Thyroid gland (tissue), 4 donors: ENCODE results near the gene TIMM50.

ENCODE experiments used
- CTCF ChIP-seq, 6 experiments: fragments of 200-600 bp in 3 of 6; fragments of 450-650 bp in 3 of 6; sonication (generic) in 3 of 6; IDR thresholded peaks; one replicate each; pipeline ENCODE4 v1.5.1; 2016 to 2019; ENCODE audit warnings: antibody characterized with exemption in 6 of 6, mild to moderate bottlenecking in 2 of 6, inconsistent platforms in 1 of 6, moderate library complexity in 1 of 6
- POLR2A ChIP-seq, 2 donors: fragments of 450-650 bp; IDR thresholded peaks; one replicate each; pipeline ENCODE4 v1.6.1; 2017; ENCODE audit warnings: antibody characterized with exemption in 2 of 2, mild to moderate bottlenecking in 2 of 2, moderate library complexity in 1 of 2

- TF ChIP-seq CTCF (IDR thresholded peaks at IDR 0.05) (no peak), POLR2A (IDR thresholded peaks at IDR 0.05) (no peak)
Measured at GRCh38 chr19:39498798-39499642, 18.4 kb downstream of the TIMM50 start, which contains the start of gene DLL3.
